ENCODE data around the gene MGARP.
"Not testable (repeated sequence)": the region's sequence is repeated elsewhere in the genome, so short reads cannot be mapped to it uniquely, and the experiment has no call there.

Gene MGARP

GRCh38 chr4:139295942-139296299, 15.9 kb upstream of the MGARP start:
- no peak for DNase-seq

DNA sequence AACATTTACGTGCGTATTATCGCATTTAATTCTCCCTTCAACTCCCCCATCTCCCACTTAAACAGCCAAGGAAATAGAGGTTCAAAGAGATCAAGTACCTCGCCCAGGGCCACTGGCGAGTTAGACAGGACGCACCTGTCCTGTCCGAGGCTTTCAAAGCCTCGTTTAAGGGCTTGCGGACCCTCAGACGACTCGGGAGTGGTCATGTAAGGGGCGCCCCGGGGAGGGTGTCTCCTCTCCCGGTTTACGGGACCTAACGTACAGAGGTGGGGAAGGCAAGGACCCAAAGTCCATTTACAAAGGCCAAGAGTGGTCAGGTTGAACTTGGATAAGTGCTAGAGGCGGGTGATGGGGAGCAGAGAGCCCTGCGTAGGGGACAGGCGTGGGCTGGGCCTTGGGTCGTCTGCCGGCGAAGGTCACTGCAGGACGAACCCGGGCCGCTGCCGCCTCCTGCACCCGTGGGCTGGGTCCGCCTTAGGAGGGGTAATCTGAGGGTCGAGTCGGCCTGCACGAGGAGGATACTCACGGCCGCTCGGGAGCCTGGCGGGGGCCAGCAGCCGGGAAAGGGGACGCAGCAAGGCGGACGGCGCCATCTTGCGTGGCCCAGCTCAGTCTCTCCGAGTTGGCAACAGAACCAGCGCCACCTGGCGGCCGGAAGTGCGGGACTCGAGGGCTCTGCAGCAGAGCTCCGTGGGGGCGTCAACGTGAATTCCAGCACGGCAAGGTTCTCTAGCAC, 15.3 kb upstream of the MGARP start:
- DNase-seq = peak; percentile 58 to 100 (median 90)

DNA sequence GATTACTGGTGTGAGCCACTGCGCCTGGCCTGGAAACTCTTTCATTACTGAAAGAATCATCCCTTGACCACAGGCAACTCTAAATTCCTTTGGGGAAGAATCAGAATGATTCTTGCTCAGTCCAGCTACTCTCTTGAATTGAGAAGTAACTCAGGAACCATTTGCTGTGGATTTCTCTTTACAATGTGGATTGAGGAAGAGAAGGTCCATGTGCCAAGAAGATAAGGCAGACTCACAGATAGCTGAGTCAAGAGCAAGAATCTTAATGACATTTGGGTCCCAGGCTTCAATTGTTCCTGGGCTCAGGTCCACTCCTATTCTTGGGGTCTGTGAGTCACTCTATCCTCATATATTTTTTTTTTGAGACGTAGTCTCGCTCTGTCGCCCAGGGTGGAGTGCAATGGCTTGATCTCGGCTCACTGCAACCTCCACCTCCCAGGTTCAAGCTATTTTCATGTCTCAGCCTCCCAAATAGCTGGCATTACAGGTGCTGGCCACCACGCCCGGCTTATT, 6.2 kb upstream of the MGARP start:
- DNase-seq = no peak

DNA sequence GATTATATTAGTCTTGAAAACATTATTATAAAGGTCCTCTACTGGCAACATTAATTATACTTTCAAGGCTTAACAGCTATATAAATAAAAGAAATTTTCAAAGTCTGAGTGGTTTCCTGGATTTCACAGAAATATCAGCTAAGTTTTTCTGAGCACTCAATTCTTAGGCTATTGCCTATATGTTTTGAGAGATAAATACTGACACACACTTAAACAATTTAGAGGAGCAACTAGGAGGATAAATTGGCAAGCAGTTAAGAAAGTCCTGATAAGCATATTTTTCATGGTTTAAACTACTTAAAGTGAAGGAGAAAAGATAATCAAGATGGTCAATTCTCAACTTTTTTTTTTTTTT, 2.7 kb upstream of the MGARP start:
- DNase-seq = no peak

DNA sequence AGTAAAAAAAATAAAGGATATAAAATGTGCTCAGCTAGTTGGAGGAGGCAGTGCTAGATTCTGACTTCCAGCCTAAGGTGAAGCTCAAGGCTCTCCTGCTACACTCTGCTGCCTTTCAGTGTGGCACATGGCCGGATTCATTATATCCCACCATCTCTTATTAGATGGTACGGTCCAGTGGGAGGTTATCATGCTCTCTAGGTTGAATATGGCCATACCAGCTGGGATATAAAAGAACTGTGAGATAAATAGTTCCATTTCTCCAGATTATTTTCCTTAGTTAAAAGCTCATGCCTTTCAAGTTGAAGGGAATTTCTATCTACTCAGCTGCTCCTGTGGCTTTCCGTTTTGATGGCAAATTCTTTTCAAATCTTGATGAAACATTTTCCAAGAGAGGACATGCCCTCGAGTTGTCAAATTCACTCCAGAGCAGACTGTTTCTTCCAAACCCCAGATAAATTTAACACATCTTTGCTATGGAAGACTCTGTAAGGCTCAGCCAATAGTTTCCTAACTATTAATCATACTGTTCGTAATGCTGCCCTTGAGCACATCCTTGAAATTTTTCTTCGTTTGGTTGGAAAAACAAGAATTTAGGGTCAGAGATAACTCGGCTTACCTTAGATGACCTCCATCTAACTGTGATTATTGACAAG, 2.2 kb upstream of the MGARP start:
- DNase-seq = no peak

DNA sequence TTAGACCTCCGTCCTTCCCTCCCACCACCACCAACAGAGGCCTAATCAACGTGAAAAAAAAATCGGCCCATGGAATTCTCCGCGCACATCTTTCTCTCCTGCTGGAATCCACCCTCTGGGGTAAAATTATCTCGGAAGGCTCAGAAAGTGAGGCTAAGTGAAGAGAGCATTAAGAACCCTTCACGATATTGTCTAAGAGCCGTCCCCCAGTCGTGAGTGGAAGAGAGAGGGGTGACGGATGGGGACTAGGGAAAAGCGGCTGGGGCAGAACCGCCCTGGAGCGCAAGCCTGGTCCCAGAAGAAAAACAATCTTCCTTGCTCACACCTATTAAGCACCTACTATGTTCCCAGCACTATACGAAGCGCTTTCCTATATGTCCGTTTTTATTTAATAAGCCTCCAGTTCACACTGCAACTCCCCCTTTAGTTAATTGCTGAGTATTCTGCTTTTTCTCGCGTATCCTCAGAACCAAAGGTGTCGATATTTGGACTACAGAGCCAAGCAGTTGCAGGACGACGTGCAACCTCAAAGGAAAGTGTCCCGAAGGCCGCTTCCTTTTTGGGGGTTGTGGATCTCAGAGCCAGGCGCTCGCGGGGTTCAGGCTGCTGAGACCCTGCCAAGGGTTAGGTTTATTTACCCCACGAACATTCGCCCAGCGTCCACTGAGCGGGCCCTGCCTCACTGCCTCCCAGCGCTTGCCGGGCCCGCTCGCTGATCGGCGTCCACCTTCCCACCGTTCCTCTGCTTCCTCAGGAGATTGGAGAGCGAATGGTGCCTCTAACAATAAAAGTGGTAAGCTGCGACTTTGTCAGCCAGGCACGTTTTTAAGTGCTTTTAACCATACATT, 889 bp downstream of the MGARP start:
- peak in 2 of 58 donors; percentile 1 to 3 for DNase-seq

DNA sequence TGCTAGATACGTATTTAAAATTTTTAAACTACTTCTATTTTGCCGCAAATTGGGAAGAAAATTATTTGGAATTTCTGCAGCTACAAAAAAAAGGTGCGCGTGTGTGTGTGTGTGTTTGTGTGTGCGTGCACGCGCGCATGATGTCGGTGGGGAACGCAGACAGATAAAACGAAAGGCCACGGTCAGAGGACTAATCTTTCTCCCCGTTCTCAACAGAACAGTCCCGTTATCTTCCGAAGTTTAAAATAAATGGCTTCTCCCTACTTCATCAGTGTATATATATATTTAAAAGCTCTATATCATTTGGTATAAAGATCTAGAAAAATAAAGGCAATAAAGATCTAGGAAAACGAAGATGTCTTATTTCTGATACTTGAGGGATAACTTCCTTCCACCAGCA, 1.5 kb downstream of the MGARP start:
- no peak for DNase-seq

GRCh38 chr4:139275281-139275735, 4.7 kb downstream of the MGARP start:
- DNase-seq = no peak

- DNase-seq = no peak
These were observed 5.2 kb downstream of the MGARP start for GRCh38 chr4:139274790-139275189.

- DNase-seq = no peak
These were observed 6.2 kb downstream of the MGARP start for GRCh38 chr4:139273835-139274234.

DNA sequence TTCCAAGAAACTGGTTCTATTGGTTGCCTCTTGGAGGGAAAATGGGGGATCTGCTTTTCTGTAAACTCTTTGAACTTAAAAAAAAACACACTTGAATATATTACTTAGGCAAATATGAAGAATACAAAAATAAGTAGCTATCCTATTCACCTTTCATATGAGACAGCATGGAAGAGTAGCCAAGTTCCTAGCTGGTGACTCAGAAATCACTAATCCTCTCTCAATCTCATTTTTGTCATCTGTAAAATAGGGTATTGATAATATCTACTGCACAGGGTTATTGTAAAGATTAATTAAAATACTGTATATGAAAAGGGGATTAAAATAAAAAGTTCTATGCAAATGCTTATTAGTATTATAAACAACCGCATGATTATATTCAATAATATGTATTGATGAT, 12.7 kb downstream of the MGARP start:
- DNase-seq = no peak

- DNase-seq = peak in 32 of 58 donors; percentile 1 to 42 (median 12)
These were observed 13.3 kb downstream of the MGARP start for GRCh38 chr4:139266583-139267257.

DNA sequence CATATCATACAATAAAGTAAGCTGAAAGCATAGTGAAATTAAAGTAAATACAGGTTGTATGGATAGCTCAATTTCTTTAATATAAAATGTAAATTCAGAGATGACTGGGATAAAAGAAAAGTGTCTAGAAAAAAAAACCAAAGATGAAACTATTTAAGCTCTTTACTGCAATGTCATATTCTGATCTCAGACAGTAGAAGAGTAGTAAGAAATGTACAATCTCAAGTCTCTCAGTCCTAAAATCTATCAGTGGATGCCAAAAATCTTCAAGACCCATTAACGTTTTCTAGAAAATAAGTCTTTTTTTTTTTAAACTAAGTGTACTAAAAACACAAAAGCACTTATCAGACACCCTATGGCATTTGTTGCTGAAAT, 13.8 kb downstream of the MGARP start:
- DNase-seq = no peak

GRCh38 chr4:139265654-139266053, 14.4 kb downstream of the MGARP start:
- DNase-seq = no peak

GRCh38 chr4:139256349-139256748, 23.7 kb downstream of the MGARP start:
- DNase-seq = no peak

- DNase-seq = not testable (repeated sequence)
These were observed 24.4 kb downstream of the MGARP start for GRCh38 chr4:139255581-139255980.

- no peak for DNase-seq
These were observed 26.3 kb downstream of the MGARP start for GRCh38 chr4:139253713-139254112.

DNA sequence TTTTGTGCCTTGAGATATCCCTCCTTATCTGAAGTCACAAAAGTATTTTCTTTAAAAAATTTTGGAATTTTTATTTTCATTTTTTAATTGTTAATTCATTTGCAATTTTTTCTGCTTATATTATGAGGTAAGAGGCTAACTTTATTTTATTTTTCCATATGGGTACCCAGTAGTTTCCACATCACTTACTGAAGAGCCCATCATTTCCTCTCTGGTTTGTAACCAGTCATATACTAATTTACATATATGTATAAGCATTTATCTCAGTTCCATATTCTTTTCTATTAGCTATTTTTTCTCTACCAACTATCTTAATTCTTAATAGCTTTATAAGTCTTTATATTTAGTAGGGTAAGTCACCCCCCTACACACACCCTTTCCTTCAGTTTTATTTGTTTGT, 27.0 kb downstream of the MGARP start:
- no peak for DNase-seq

DNA sequence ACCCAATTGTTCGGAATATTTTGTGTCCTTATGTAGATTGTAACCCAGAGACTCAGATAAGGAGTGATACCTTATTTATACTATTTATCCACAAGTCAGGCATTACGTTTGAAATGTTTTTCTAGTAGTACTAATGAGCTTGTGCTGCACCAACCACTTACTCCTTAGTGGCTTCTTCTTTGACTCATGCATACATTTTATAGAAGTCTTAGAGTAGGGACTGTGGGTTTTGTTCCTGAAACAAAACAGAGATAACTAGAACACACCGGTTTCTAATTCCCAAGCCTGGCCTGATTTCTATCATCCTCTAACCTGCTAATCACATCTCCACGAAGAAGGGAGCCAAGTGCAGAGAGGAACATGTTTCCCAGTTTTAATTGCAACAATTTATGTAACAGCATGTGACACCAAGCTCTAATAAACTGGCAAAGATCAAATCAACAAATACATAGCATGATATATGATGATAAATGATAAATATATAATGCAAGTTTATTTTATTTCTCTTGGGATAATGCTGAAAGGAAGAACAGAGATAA, 32.3 kb downstream of the MGARP start:
- no peak for DNase-seq

DNA sequence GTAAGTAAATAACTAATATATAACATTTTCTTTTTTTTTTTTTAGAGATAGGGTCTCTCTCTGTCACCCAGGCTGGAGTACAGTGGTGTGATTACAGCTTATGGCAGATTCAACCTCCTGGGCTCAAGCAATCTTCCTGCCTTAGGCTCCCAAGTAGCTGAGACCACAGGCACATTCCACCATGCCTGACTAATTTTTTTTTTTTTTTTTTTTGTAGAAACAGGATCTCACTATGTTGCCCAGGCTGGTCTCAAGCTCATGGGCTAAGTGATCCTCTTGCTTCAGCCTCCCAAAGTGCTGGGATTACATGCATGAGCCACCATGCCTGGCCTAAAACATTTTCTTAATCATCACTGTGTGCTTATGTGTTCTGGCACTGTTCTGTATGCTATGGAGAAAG, 32.8 kb downstream of the MGARP start:
- DNase-seq = no peak

- no peak for DNase-seq
These were observed 33.9 kb downstream of the MGARP start for GRCh38 chr4:139246166-139246565.
